ENCODE results near the gene PPP1R36. TPM values are rescaled to one million over a fixed set of nuclear protein-coding genes. Genes with fewer than 3 reads are reported as not detected.

The PPP1R36 gene
- total and polyA plus RNA-seq, 2 donors from 2014 or later, result 2.7 to 2.8 TPM

DNA sequence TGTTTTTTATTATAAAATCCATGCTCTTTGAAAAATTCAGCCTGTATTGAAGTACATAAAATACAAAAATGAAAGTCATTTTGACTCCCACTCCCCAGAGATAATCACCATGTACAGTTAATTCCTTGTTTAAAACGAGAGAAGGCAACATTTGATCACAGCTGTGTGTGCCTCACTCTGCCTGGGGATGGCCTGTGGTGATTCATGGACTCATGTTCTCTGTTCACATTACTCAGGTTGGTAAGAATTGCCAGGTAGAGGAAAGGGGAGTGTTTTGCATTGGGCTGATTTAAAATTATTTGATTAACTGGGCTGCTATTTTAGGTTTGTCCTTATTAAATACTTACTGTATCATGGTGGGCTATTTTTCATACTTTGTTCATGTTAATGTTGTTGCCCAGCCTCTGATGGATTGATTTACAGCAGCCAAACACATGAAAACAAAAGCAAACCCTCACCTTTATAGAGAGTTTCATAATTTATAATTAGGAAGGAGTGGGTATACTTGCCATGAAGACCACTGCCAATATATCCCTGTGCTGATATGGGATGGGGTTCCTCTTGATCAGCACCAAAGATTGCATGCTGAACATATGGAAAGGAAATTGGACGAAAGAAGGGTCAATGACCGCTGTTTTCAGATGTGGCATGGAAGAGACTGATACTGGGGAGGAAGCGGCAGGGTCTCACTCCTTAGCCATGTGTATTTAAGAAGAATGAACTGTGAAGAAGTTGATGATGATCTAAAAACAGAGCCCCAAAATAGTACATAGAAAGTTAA lies 42.2 kb upstream of the PPP1R36 start:
- H3K4me3 ChIP-seq (ENCODE audit: low read length in 3 of 3), result no peak overlapping the region
- no peak overlapping the region for H3K27ac ChIP-seq (ENCODE audit: low read depth in 2 of 2, low read length in 2 of 2)
- no peaks in the 10 kb centered on the region for H3K9me3 ChIP-seq (ENCODE audit: control insufficient read depth in 2 of 3, insufficient read depth in 1 of 3, low read length in 3 of 3)
- peaks cover 0 to 12% (median 9%) of the 10 kb centered on the region in 3 donors for H3K4me1 ChIP-seq (ENCODE audit: control insufficient read depth in 2 of 3, insufficient read depth in 2 of 3, low read depth in 1 of 3, low read length in 3 of 3)
- H3K9ac ChIP-seq (ENCODE audit: low read length in 3 of 3), result no peak overlapping the region
- TF ChIP-seq, protein P1, sequence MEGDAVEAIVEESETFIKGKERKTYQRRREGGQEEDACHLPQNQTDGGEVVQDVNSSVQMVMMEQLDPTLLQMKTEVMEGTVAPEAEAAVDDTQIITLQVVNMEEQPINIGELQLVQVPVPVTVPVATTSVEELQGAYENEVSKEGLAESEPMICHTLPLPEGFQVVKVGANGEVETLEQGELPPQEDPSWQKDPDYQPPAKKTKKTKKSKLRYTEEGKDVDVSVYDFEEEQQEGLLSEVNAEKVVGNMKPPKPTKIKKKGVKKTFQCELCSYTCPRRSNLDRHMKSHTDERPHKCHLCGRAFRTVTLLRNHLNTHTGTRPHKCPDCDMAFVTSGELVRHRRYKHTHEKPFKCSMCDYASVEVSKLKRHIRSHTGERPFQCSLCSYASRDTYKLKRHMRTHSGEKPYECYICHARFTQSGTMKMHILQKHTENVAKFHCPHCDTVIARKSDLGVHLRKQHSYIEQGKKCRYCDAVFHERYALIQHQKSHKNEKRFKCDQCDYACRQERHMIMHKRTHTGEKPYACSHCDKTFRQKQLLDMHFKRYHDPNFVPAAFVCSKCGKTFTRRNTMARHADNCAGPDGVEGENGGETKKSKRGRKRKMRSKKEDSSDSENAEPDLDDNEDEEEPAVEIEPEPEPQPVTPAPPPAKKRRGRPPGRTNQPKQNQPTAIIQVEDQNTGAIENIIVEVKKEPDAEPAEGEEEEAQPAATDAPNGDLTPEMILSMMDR (IDR thresholded peaks at IDR 0.05; ENCODE audit: borderline replicate concordance, extremely low read depth, insufficient read depth), result no peak
- H3K36me3 ChIP-seq (ENCODE audit: control insufficient read depth in 2 of 3, insufficient read depth in 3 of 3, low read length in 3 of 3), result no peaks in the 10 kb centered on the region
- no peak for FAIRE-seq
- H3K27me3 ChIP-seq (ENCODE audit: control insufficient read depth, insufficient read depth, low read length), result no peaks in the 10 kb centered on the region
- intact Hi-C loops (cut with DNase I), result no loop called here
- DNase-seq, result no peak

DNA sequence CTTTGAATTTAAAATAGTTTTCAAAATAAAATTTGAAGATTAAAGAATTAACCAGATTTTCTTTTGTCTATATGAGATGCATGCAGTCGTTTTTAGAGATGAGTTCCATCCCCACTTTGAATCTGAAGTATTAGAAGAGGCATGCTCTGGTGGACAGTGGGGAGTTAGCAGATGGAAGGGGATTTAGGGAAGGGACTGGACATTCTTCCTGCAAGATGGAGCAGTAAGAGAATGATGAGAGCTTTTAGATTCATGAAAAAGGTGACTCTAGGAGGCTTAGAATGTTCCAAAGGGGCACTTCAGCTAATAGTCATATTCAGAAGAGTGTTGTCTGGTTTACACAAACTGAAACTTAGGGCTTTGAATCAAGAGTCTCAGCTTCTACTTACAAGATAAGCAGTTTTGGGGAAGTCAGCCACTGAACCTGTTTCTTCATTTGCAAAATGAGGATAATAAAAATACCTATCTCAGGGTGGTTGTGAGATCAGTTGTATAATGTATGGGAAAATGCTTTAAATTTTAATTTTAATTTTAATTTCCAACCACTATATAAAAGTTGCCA lies 41.5 kb upstream of the PPP1R36 start:
- H3K27me3 ChIP-seq (ENCODE audit: control insufficient read depth, insufficient read depth, low read length), result no peaks in the 10 kb centered on the region

DNA sequence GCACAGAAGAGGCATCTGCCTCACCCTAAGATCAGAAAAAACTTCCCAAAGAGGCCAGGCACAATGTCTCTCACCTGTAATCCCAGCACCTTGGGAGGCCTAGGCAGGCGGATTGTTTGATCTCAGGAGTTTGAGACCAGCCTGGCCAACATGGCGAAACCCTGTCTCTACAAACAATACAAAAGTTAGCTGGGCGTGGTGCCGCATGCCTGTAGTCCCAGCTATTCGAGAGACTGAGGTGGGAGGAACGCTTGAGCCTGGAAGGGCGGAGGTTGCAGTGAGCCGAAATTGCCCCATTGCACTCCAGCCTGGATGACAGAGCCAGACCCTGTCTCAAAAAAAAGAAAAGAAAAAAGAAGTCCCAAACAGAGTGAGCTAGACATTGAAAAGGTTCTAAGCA lies 40.7 kb upstream of the PPP1R36 start:
- intact Hi-C loops (cut with DNase I), result no loop called here
- no peak overlapping the region for H3K9ac ChIP-seq (ENCODE audit: low read length in 3 of 3)
- H3K4me1 ChIP-seq (ENCODE audit: control insufficient read depth in 2 of 3, insufficient read depth in 2 of 3, low read depth in 1 of 3, low read length in 3 of 3), result peaks cover 0 to 10% (median 5%) of the 10 kb centered on the region in 3 donors
- DNase-seq (no peak), FAIRE-seq (no peak)
- H3K27ac ChIP-seq (ENCODE audit: low read depth in 2 of 2, low read length in 2 of 2), result no peak overlapping the region
- H3K4me3 ChIP-seq (ENCODE audit: low read length in 3 of 3), result no peak overlapping the region
- TF ChIP-seq, protein P1 (IDR thresholded peaks at IDR 0.05; ENCODE audit: borderline replicate concordance, extremely low read depth, insufficient read depth), result no peak
- H3K27me3 ChIP-seq (ENCODE audit: control insufficient read depth, insufficient read depth, low read length), result no peaks in the 10 kb centered on the region
- no peaks in the 10 kb centered on the region for H3K9me3 ChIP-seq (ENCODE audit: control insufficient read depth in 2 of 3, insufficient read depth in 1 of 3, low read length in 3 of 3)
- H3K36me3 ChIP-seq (ENCODE audit: control insufficient read depth in 2 of 3, insufficient read depth in 3 of 3, low read length in 3 of 3), result no peaks in the 10 kb centered on the region

More for the DNA sequence above, 41.5 kb upstream of the PPP1R36 start:
- Histone ChIP-seq H3K36me3 (ENCODE audit: control insufficient read depth in 2 of 3, insufficient read depth in 3 of 3, low read length in 3 of 3) (no peaks in the 10 kb centered on the region), H3K9me3 (ENCODE audit: control insufficient read depth in 2 of 3, insufficient read depth in 1 of 3, low read length in 3 of 3) (no peaks in the 10 kb centered on the region), H3K4me1 (ENCODE audit: control insufficient read depth in 2 of 3, insufficient read depth in 2 of 3, low read depth in 1 of 3, low read length in 3 of 3) (peaks cover 0 to 10% (median 5%) of the 10 kb centered on the region in 3 donors), H3K9ac (ENCODE audit: low read length in 3 of 3) (no peak overlapping the region), H3K4me3 (ENCODE audit: low read length in 3 of 3) (no peak overlapping the region), H3K27ac (ENCODE audit: low read depth in 2 of 2, low read length in 2 of 2) (no peak overlapping the region)
- DNase-seq, result no peak
- no peak for FAIRE-seq
- TF ChIP-seq, protein P1 (IDR thresholded peaks at IDR 0.05; ENCODE audit: borderline replicate concordance, extremely low read depth, insufficient read depth), result no peak
- intact Hi-C loops (cut with DNase I), result no loop called here
